NK-92 treated with Interleukin-12 subunit alpha and Interleukin-12 subunit beta, amount 100 ng/mL, for 24 hours (cell line): ENCODE results near the gene MDN1.
"Not testable (repeated sequence)": the region's sequence is repeated elsewhere in the genome, so short reads cannot be mapped to it uniquely, and the experiment has no call there.

Experiments
- DNase-seq: peaks from one replicate; lab custom pipeline; 2025; lab: John Stamatoyannopoulos, UW

Gene MDN1

DNA sequence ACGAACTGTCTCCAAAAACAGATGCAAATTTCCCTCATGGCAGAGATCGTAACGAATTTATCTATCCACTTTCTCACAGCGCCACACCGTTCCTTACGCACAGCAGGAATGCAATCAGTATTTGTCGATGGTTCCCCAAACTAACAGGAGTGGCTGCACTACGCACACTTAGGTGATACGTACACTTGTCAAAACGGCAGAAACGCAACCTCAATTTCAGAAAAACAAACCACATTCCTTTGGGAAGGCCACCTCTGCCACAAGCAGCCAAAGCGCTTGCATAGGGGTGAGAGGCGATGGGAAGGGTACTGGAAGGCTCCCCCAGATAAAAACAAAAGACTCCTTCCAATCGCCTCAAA is 638 bp downstream of the MDN1 start:
- no peak for DNase-seq

DNA sequence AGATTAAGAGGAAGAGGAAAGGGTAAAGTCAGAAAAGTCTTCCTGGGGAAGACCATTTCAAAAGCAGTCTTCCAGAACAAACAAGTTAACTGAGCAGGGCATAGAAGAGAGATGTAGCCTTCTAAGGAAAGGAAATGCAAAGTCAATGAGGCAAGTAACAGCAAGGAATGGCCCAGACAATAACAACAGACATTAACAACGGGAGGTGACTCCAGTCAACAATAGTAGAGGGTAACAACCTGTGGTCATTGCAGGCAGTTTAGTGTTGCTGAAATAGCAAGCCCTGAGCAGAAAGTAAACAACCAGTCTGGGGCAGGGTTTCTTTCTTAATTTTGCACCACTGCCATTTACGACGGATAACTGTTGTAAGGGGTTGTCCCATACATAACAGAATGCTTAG is 2.1 kb downstream of the MDN1 start:
- DNase-seq, result no peak

DNA sequence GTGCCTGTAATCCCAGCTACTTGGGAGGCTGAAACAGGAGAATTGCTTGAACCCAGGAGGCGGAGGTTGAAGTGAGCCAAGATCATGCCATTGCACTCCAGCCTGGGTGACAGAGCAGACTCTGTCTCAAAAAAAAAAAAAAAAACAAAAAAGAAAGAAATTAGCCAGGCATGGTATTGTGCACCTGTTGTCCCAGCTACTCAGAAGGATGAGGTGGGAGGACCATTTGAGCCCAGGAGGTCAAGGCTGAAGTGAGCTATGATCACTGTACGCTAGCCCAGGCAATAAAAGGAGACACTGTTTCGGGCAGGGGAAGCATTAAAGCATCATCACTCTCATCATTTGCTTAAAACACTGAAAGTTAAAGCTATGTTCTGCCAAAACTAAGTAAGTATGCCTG is 6.2 kb downstream of the MDN1 start:
- DNase-seq, result not testable (repeated sequence)

DNA sequence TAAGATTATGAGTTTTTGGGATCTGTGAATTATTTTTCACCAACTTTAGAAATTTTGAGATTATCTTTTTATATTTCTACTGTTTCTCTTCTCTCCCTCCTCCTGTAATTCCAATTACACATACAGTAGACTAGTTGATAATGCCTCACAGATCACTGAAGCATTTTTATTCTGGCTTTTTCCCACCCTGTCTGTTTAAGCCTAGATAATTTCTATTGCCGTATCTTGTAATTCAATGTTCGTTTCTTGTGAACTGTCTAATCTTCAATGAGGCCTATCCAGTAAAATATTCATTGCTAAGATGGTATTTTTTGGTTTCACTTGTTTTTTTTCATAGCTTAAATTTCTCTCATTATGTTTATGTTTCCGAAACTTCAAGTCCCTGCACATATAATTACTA is 12.0 kb downstream of the MDN1 start:
- no peak for DNase-seq

DNA sequence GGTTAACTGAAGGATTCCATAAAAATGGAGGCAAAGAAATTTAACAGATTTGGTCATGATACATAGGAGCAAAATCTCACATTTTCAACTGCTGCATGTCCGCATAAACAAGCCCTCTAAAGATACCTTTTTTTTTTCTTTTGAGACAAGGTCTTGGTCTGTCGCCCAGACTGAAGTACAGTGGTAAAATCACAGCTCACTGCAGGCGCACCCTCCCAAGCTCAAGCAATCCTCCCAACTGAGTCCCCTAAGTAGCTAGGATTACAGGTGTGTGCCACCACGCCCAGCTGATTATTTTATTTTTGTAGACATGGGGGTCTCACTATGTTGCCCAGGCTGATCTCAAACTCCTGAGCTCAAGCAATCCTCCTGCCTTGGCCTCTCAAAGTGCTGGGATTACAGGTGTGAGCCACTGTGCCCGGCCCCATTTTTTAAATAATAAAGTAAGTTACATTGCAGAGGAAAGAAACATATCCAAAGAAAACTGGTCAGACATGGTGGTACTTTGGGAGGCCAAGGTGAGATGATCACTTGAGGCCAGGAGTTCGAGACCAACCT is 13.7 kb downstream of the MDN1 start:
- no peak for DNase-seq

DNA sequence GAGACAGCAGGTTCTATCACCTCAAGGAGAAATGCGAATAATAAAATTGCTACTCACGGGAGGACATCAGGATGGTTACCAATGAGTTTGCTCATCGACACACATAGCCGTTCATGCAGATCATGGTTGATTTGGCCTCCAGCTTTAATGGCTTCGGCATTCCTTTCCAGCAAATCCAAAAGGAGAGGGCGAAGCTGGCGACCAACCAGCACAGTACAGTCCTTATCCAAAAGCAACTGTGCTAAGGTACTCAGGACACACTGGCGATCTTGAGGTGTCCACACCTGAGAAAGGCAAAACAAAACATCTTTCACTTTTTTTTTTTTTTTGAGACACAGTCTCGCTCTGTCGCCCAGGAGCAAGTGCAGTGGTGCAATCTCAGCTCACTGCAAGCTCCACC is 16.3 kb downstream of the MDN1 start:
- DNase-seq, result no peak

DNA sequence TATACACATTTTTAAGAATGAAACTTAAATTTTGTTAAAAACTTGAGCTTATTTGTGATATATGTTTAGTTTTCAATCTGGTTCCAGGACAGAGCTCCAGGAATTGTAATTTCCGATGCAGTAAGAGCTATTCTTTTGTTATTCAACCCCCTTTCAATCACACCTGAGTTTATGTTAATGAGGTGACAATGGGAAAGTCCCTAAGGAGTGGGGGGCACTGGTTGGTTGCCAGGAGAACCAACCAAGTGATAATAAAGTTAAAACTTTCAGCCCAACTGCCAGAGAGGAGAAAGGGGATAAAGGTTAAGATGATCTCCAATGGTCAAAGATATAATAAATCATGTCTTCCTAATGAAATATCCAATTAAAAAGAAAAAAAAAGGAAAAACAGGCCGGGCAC is 19.8 kb downstream of the MDN1 start:
- no peak for DNase-seq

DNA sequence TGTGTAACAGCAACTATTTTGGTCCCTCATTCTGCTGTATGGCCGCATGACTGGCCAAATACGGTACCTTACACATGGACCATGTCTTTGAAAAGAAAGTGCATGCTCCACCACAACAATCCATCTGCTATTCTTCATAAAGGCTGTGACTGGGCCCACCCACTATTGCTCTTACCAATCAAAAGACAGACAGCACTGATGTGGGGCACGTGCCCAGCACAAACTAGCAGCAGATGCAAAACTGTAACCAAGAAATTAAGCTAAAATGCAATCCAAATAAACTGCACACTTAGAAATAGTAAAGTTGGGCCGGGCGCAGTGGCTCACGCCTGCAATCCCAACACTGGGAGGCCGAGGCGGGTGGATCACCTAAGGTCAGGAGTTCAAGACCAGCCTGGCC is 20.5 kb downstream of the MDN1 start:
- no peak for DNase-seq

DNA sequence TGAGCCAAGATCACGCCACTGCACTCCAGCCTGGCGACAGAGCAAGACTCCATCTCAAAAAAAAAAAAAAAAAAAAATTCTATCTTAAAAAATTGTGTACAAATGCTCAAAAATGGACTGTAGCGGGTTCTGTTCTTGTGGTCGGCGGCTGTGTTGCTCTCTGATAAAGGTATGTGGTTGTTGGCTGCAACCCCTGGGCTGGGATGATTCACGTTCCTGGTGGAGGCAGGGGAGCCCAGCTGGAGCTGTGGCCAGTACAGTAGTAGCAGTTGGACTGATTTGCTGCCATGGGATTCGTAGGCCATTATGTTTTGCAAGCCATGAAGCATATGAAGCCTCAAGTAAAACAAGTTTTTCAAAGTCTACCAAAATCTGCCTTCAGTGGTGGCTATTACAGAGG is 22.3 kb downstream of the MDN1 start:
- no peak for DNase-seq

DNA sequence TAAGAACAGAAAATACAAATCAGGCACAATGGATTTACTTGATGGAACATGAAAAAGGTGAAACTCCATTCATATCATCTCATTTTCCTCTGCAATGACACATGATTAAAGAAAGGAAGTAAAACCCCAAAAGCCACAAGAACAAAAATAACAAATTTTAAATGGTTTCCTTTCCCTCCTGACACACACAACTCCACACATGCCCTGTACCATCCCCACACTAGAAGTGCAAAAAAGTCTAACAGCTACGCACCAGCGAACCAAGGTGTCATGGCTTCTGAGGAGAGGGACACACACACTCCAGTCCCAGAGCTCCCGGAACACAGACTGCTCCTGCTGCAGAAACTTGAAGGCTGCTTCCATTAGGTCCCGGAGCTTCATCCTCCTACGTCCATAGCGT is 25.3 kb downstream of the MDN1 start:
- no peak for DNase-seq

DNA sequence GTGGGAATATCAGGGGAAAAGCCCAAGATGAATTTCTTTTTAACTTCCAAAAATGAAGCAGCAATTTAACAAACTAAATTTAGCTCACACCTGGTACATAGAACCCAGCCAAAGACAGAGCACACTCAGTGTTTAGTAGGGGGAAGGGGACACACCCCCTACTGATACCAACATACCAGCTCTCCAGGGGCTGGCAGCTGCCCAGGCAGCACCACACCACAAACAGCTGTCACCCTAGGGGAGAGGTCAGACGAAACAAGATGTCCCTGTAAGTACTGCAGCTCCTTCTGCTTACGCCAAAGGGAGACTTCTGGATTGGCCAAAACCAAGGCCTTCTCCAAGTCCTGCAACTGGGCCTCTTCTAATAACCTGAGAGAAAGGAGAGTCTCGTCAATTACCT is 26.0 kb downstream of the MDN1 start:
- no peak for DNase-seq

DNA sequence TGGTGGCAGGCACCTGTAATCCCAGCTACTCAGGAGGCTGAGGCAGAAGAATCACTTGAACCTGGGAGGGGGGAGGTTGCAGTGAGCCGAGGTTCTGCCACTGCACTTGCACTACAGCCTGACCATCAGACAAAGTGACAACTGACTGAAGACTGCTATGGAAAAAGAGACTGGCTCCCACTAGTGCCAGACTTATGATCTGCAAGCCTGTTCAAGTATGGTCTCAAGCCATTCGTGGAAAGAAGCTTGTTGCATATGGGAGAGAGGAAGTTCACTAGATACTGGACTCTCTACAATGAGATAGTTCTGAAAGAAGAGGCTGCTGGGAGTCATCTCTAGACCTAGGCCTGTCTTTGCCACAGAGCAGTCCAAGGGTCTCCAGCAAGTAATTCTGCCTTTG is 26.7 kb downstream of the MDN1 start:
- DNase-seq, result no peak

DNA sequence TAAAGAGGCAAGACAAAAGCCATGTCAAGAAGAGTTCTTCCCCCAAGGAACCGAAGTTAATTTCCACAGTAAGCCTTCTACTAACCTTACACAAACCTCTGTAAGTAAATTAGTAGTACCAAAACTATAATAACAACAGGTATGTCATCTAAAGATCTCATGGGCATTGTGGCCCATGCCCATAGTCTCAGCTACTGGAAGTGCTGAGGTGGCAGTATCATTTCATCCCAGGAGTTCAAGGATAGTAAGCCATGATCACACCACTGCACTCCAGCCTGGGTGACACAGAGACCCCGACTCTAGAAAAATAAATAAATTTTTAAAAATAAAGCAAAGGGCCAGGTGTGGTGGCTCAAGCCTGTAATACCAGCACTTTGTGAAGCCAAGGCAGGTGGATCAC is 29.2 kb downstream of the MDN1 start:
- no peak for DNase-seq

DNA sequence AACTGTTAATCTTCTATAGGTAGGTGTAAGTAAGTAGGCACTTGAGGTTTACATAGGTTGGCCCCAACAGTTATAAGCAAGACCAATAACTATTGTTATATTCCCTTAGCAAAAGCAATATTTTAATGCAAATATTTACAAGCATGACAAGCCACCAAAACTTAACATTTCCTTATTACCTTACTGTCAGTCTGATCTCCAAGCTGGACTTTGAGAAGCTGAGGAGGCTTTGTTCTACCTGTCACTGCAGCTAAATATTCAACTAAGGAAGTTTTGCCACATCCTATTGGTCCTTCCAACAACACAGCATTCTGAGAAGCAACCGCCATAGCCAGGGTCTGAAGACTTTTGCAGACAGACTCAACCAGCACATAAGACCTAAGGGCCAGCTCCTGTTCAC is 29.6 kb downstream of the MDN1 start:
- DNase-seq, result no peak

DNA sequence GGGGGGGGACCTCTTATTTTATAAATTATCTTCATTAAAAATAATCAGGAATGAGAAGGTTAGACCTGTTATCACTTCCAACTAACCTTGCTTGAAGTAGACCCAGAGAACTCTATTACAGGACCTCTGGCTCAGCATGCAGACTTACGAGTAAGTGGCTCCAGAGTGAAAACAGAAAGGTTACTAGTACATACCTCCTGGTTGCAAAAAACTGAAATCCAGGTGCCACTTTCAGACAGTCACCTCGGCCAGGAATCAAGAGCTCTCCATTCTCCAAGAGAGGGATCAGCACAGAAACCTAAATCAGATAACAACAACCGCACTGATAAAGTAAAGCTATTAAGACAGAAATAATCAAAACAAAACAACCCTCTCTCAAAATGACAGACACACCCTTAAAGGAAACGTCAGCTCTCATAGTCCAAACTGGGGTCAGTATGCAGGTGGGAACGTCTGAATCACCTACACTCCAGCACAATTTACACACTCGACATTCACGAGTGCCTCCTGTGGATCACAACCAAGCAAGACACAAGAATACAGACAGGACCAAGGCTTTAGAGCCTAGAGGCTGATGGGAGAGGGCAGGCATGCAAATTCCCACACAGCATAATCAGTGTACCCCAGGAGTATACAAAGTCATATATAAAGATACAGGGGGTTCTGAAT is 31.8 kb downstream of the MDN1 start:
- DNase-seq, result no peak

DNA sequence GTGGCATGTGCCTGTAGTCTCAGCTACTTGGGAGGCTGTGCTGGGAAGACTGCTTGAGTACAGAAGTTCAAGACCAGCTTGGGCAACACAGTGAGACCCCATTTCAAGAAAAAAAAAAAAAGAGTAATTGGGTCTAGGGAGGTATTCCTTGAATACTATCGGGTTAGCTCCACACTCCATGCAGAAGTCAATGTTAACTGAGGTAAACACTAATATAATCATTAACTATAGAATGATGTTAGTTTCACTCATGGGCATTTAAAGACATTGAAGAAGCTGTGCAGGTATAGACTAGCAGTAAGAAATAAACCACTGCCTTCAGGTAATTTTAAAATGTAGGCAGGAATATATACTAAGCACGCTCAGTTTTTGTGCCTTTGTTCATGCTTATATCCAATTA is 32.6 kb downstream of the MDN1 start:
- DNase-seq, result no peak

DNA sequence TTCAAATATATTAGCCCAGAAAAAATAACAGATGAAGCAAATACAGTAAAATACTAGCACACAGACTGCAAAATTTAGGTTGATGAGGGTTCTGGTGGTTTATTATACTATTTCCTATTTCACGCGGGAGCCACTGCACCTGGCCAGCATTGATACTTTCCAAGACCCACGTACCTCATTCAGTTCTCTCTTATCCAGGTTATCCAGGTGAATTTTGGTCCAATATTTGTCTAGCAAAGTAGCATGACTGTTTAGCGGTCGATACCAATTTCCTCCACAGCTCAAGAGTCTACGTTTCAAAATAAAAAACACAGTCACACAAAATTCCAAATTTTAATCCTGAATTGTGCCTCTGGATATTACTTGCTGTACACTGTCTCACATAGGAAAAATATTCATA is 34.8 kb downstream of the MDN1 start:
- no peak for DNase-seq

DNA sequence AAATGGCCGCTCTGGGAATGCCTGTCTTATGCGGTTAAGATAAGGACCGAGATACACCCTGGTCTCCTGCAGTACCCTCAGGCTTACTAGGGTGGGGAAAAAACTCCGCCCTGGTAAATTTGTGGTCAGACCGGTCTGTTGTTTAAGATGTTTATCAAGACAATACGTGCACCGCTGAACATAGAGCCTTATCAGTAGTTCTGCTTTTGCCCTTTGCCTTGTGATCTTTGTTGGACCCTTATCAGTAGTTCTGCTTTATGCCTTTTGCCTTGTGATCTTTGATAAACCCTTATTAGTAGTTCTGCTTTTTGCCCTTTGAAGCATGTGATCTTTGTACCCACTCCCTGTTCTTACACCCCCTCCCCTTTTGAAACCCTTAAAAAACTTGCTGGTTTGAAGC is 36.3 kb downstream of the MDN1 start:
- not testable (repeated sequence) for DNase-seq

DNA sequence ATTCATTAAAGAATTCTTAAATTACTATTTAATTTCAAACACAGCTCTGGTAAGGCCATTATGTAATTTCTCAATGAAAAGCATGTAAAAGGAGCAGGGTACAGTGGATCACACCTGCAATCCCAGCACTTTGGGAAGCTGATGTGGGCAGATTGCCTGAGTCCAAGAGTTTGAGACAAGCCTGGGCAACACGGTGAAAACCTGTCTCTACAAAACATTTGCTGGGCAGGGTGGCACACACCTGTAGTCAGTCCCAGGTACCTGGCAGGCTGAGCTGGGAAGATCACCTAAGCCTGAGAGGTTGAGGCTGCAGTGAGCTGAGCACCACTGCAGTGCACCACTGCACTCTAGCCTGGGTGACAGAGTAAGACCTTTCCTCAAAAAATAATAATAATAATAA is 37.4 kb downstream of the MDN1 start:
- DNase-seq, result no peak

DNA sequence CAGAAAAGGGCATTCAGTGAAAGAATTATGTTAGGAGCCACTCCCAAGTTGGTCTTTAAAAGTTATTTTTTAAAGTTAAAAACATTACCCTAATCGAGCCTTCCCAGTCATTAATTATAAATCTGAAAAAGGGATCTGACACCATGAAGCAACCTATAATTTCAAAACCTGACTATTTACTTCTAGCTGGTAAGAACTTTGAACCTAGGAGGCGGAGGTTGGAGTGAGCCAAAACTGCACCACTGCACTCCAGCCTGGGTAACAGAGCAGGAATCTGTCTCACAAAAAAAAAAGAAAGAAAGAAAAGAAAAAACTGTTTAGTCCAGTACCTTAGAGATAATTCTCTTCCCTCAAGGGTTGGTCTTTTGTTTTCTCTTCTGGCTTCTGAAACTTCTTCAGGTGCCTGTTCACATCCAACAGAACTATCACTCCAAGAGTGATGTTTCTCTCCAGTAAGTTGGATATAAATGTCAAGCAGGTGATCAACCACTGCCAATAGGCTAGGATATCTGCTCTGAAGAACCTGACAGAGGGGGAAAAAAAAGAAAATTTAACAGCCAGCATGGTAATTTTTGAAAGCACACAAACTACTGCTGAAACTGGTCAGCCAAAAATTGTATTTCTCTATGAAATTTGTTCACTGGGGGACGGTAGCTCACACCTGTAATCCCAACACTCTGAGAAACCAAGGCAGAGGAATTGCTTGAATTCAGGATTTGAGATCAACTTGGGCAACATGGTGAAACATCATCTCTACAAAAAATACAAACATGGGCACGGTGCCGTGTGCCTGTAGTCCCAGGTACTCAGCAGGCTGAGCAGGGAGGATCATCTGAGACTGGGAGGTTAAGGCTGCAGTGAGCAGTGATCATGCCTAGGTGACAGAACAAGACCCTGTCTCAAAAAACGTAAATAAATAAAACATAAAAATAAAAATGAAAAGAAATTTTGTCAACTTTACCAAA is 38.2 kb downstream of the MDN1 start:
- DNase-seq, result no peak

DNA sequence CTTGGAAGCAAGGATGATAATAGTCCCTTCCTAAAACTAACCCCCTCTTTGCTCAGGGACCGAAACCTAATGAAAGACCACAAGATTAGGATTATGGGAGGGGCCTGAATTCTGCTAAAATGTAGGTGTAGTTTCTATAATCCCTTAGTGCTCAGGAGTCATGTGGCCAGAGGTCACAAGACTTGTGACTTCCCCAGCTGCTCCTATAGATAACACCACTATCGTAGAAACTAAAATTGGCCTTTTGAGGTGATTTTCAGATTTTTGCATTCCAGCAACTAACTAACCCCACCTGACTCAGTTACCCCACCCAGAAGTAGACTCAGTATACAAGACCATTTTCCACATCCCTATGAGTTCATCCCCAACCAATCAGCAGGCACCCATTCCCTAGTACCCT is 42.1 kb downstream of the MDN1 start:
- DNase-seq, result no peak

DNA sequence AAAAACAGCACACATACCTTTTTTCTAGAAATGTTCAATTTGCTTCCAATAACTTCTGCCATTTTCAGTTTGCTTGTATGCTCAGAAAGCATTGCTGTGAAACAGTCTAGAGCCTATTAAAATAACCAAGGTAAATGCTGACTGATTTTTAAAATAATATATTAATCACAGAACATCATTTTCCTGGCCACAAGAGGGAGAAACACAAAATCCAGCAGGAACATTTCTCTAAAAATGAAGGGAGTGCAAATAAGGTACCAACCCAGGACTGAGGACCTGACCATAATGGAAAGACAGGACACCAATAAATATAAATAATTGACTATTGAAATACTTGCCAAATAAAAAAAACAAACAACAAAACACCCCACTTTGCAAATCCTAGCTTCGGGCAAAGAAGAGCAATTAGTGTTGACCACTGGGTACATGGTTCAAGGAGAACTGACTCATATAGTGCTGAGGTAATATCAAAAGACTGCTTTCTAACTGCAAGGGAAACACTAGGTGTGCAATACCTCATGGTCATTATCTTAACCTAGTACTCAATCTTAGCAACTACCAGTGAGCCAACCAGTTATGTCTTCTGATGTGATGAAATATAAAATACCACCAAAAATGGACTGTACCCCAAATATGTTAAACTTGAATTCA is 42.9 kb downstream of the MDN1 start:
- DNase-seq, result no peak

DNA sequence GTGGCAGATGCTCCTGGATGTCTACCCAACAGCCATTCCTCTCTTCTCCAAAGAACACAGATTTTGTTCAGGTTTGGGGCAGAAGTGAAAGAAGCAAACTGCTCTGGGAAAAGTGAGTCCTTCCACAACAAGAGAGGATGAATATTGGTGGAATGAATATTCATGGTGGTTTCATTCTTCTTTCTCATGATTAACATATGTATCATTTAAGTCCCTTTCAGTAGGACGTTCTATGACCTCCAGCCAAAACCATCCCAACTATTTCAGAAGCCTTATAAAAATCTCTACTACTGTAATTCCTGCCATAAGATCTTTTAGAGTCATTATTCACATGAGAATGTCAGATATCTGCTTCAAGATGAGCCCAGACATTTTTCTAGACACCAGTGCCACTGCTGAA is 44.4 kb downstream of the MDN1 start:
- no peak for DNase-seq
